Measurements from ENCODE around the gene TOMM40.

TOMM40 gene

DNA sequence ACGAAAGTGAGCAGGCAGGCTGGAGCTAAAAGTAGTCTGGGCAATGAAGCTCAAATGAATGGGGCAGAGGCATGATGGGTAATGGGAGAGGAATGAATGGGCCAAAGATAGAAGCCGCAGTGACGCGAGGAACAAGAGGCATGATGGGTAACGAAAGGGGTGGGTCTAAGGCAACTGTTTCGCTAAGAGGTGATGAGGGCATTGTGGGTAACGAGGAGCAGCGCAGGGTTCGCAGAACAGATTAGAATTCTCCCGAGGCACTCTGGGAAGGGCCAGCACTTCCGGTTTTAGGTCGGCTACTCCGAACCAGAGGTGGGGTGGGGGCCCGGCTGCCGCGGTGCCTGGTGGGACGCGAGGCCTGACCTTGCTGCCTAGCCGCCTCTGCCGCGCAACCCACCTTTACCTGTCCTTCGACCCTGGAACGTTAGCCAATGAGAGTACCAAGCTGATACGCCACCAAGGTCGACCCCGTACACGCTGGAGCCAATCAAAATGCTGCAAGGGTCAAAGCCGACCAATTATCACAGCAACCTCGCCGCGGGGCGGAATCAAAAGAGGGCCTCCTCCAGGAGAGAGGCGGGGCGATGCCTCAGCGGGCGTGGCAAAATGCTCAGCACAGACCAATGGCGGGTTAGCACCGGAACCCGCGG lies 563 bp upstream of the TOMM40 start:
- Histone ChIP-seq H3K9me3 (ENCODE audit: control insufficient read depth, low read length) (no peaks in the 10 kb centered on the region), H3K4me3 (ENCODE audit: low read length) (peak overlapping the region; percentile 77), H3K27me3 (ENCODE audit: control insufficient read depth, insufficient read depth, low read length) (no peaks in the 10 kb centered on the region), H3K9ac (ENCODE audit: low read length) (peak overlapping the region; percentile 67), H3K4me1 (ENCODE audit: control insufficient read depth, insufficient read depth, low read length) (peaks cover 16% of the 10 kb centered on the region), H3K36me3 (ENCODE audit: control insufficient read depth, insufficient read depth, low read length) (peaks cover 7% of the 10 kb centered on the region)

DNA sequence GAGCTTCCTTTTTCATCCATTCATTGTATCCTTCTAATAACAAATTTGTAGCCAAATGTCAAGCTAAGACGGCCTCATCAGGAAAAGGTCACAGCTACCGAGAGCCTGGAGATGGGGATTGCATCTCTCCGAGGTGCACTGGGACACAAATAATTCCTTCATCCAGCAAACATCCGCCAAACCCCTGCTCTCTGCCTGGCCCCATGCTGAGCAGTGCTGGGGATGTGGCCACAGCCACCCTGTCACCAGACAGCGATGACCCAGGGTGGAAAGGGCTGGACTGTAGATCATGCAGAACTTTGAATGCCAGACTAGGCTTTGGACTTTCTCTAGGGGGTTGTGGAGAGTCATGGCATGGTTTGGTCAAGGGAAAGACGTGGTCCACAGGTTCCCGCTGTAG lies 1.9 kb downstream of the TOMM40 start:
- no peak overlapping the region for H3K4me3 ChIP-seq (ENCODE audit: low read length)
- H3K4me1 ChIP-seq (ENCODE audit: control insufficient read depth, insufficient read depth, low read length), result peaks cover 16% of the 10 kb centered on the region
- no peaks in the 10 kb centered on the region for H3K9me3 ChIP-seq (ENCODE audit: control insufficient read depth, low read length)
- H3K36me3 ChIP-seq (ENCODE audit: control insufficient read depth, insufficient read depth, low read length), result peaks cover 10% of the 10 kb centered on the region
- no peaks in the 10 kb centered on the region for H3K27me3 ChIP-seq (ENCODE audit: control insufficient read depth, insufficient read depth, low read length)
- H3K9ac ChIP-seq (ENCODE audit: low read length), result no peak overlapping the region

GRCh38 chr19:44893332-44894051 lies 2.4 kb downstream of the TOMM40 start:
- Histone ChIP-seq H3K27me3 (ENCODE audit: control insufficient read depth, insufficient read depth, low read length) (no peaks in the 10 kb centered on the region), H3K36me3 (ENCODE audit: control insufficient read depth, insufficient read depth, low read length) (peaks cover 10% of the 10 kb centered on the region), H3K4me1 (ENCODE audit: control insufficient read depth, insufficient read depth, low read length) (peaks cover 16% of the 10 kb centered on the region), H3K4me3 (ENCODE audit: low read length) (no peak overlapping the region), H3K9ac (ENCODE audit: low read length) (no peak overlapping the region), H3K9me3 (ENCODE audit: control insufficient read depth, low read length) (no peaks in the 10 kb centered on the region)

DNA sequence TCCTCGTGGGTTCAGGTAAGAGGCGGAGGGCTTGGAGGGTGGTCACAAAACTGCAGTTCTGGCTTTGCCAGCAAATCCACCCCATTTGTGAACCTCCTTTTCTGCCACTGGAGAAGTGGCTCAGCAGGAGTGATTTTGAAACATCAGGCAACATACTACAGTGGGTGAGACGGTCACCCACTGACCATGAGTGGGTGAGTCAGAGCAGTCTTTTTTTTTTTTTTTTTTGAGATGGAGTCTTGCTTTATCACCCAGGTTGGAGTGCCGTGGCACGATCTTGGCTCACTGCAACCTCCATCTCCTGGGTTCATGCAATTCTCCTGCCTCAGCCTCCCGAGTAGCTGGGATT lies 3.0 kb downstream of the TOMM40 start:
- Histone ChIP-seq H3K9ac (ENCODE audit: low read length) (no peak overlapping the region), H3K4me1 (ENCODE audit: control insufficient read depth, insufficient read depth, low read length) (peaks cover 16% of the 10 kb centered on the region), H3K36me3 (ENCODE audit: control insufficient read depth, insufficient read depth, low read length) (peaks cover 10% of the 10 kb centered on the region), H3K4me3 (ENCODE audit: low read length) (no peak overlapping the region), H3K27me3 (ENCODE audit: control insufficient read depth, insufficient read depth, low read length) (no peaks in the 10 kb centered on the region), H3K9me3 (ENCODE audit: control insufficient read depth, low read length) (no peaks in the 10 kb centered on the region)

- no peak overlapping the region for H3K4me3 ChIP-seq (ENCODE audit: low read length)
- no peaks in the 10 kb centered on the region for H3K27me3 ChIP-seq (ENCODE audit: control insufficient read depth, insufficient read depth, low read length)
- H3K4me1 ChIP-seq (ENCODE audit: control insufficient read depth, insufficient read depth, low read length), result peaks cover 13% of the 10 kb centered on the region
- H3K9ac ChIP-seq (ENCODE audit: low read length), result no peak overlapping the region
- H3K9me3 ChIP-seq (ENCODE audit: control insufficient read depth, low read length), result no peaks in the 10 kb centered on the region
- H3K36me3 ChIP-seq (ENCODE audit: control insufficient read depth, insufficient read depth, low read length), result peaks cover 10% of the 10 kb centered on the region
Measured at GRCh38 chr19:44894946-44895345, 3.9 kb downstream of the TOMM40 start.

DNA sequence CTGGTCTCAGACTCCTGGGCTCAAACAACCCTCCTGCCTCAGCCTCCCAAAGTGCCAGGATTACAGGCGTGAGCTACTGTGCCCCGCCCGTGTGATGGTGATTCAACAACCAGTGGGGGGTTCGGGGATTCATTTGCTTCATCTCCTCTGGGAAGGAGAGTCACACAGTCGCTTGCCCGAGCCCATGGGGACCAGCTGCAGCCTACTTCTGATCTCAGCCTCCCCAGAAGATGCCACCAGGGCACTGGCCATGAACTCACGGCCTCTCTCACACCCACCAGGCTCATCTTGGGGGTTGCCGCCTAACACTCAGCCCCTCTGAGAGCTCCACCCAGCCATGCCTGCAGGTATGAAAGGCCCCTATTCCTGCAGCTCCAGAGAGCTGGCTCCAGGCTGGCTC lies 6.8 kb downstream of the TOMM40 start:
- Histone ChIP-seq H3K36me3 (ENCODE audit: control insufficient read depth, insufficient read depth, low read length) (peaks cover 10% of the 10 kb centered on the region), H3K4me3 (ENCODE audit: low read length) (no peak overlapping the region), H3K27me3 (ENCODE audit: control insufficient read depth, insufficient read depth, low read length) (no peaks in the 10 kb centered on the region), H3K9ac (ENCODE audit: low read length) (no peak overlapping the region), H3K4me1 (ENCODE audit: control insufficient read depth, insufficient read depth, low read length) (no peaks in the 10 kb centered on the region), H3K9me3 (ENCODE audit: control insufficient read depth, low read length) (no peaks in the 10 kb centered on the region)

GRCh38 chr19:44900328-44901244 lies 9.5 kb downstream of the TOMM40 start:
- Histone ChIP-seq H3K4me3 (ENCODE audit: low read length) (no peak overlapping the region), H3K36me3 (ENCODE audit: control insufficient read depth, insufficient read depth, low read length) (peaks cover 4% of the 10 kb centered on the region), H3K9ac (ENCODE audit: low read length) (no peak overlapping the region), H3K4me1 (ENCODE audit: control insufficient read depth, insufficient read depth, low read length) (peaks cover 6% of the 10 kb centered on the region), H3K9me3 (ENCODE audit: control insufficient read depth, low read length) (no peaks in the 10 kb centered on the region), H3K27me3 (ENCODE audit: control insufficient read depth, insufficient read depth, low read length) (peaks cover 14% of the 10 kb centered on the region)

- Histone ChIP-seq H3K27me3 (ENCODE audit: control insufficient read depth, insufficient read depth, low read length) (peaks cover 28% of the 10 kb centered on the region), H3K36me3 (ENCODE audit: control insufficient read depth, insufficient read depth, low read length) (no peaks in the 10 kb centered on the region), H3K4me1 (ENCODE audit: control insufficient read depth, insufficient read depth, low read length) (peaks cover 16% of the 10 kb centered on the region), H3K9me3 (ENCODE audit: control insufficient read depth, low read length) (no peaks in the 10 kb centered on the region), H3K9ac (ENCODE audit: low read length) (no peak overlapping the region), H3K4me3 (ENCODE audit: low read length) (no peak overlapping the region)
Measured at GRCh38 chr19:44903216-44903601, 12.2 kb downstream of the TOMM40 start.

DNA sequence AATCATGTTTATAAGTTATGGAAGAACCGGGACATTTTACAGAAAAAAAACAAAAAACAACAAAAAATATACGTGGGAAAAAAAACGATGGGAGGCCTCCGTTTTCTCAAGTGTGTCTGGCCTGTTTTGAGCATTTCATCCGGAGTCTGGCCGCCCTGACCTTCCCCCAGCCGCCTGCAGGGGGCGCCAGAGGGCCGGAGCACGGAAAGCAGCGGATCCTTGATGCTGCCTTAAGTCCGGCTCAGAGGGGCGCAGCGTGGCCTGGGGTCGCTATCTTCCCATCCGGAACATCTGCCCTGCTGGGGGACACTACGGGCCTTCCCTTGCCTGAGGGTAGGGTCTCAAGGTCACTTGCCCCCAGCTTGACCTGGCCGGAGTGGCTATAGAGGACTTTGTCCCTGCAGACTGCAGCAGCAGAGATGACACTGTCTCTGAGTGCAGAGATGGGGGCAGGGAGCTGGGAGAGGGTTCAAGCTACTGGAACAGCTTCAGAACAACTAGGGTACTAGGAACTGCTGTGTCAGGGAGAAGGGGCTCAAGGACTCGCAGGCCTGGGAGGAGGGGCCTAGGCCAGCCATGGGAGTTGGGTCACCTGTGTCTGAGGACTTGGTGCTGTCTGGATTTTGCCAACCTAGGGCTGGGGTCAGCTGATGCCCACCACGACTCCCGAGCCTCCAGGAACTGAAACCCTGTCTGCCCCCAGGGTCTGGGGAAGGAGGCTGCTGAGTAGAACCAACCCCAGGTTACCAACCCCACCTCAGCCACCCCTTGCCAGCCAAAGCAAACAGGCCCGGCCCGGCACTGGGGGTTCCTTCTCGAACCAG lies 12.8 kb downstream of the TOMM40 start:
- H3K4me1 ChIP-seq (ENCODE audit: control insufficient read depth, insufficient read depth, low read length), result peaks cover 16% of the 10 kb centered on the region
- no peak overlapping the region for H3K4me3 ChIP-seq (ENCODE audit: low read length)
- H3K9me3 ChIP-seq (ENCODE audit: control insufficient read depth, low read length), result no peaks in the 10 kb centered on the region
- peaks cover 28% of the 10 kb centered on the region for H3K27me3 ChIP-seq (ENCODE audit: control insufficient read depth, insufficient read depth, low read length)
- no peaks in the 10 kb centered on the region for H3K36me3 ChIP-seq (ENCODE audit: control insufficient read depth, insufficient read depth, low read length)
- no peak overlapping the region for H3K9ac ChIP-seq (ENCODE audit: low read length)

GRCh38 chr19:44904426-44904994 lies 13.5 kb downstream of the TOMM40 start:
- Histone ChIP-seq H3K9me3 (ENCODE audit: control insufficient read depth, low read length) (no peaks in the 10 kb centered on the region), H3K9ac (ENCODE audit: low read length) (no peak overlapping the region), H3K4me3 (ENCODE audit: low read length) (no peak overlapping the region), H3K4me1 (ENCODE audit: control insufficient read depth, insufficient read depth, low read length) (peaks cover 16% of the 10 kb centered on the region), H3K27me3 (ENCODE audit: control insufficient read depth, insufficient read depth, low read length) (peaks cover 28% of the 10 kb centered on the region), H3K36me3 (ENCODE audit: control insufficient read depth, insufficient read depth, low read length) (no peaks in the 10 kb centered on the region)

- Histone ChIP-seq H3K9me3 (ENCODE audit: control insufficient read depth, low read length) (no peaks in the 10 kb centered on the region), H3K9ac (ENCODE audit: low read length) (no peak within 1 kb of the TSS), H3K4me1 (ENCODE audit: control insufficient read depth, insufficient read depth, low read length) (peaks cover 16% of the 10 kb centered on the region), H3K4me3 (ENCODE audit: low read length) (peak within 1 kb of the TSS; percentile 14), H3K36me3 (ENCODE audit: control insufficient read depth, insufficient read depth, low read length) (no peaks in the 10 kb centered on the region), H3K27me3 (ENCODE audit: control insufficient read depth, insufficient read depth, low read length) (peaks cover 28% of the 10 kb centered on the region)
Measured at GRCh38 chr19:44905437-44906160, 14.5 kb downstream of the TOMM40 start, which contains the start of gene APOE. Gene APOE, plus strand, starts transcription at chr19:44905796. Its CDS starts 829 bp downstream, at chr19:44906625.

Data from mucosa of stomach (tissue), 1 donor.